Adrenal gland (tissue), 5 donors: ENCODE measurements around the gene TMEM8B.

ENCODE experiments used
- POLR2A ChIP-seq, 2 donors: fragments of 450-650 bp; IDR thresholded peaks; one replicate each; pipeline ENCODE4 v1.6.1; 2017; ENCODE audit warnings: antibody characterized with exemption in 2 of 2, mild to moderate bottlenecking in 2 of 2, moderate library complexity in 1 of 2
- TF ChIP-seq, protein P1 (sequence below), 6 experiments: fragments of 450-650 bp in 4 of 6; fragments of 200-600 bp in 2 of 6; sonication (generic) in 1 of 6; IDR thresholded peaks; 1 replicate in 5 of 6; 2 replicates in 1 of 6; pipeline versions ENCODE4 v1.5.1 to v1.8.0; 2016 to 2021; ENCODE audit warnings: antibody characterized with exemption in 6 of 6, mild to moderate bottlenecking in 2 of 6, moderate library complexity in 1 of 6
- donor health status: DM: no; HTN: no; CAD: no.

DNA sequence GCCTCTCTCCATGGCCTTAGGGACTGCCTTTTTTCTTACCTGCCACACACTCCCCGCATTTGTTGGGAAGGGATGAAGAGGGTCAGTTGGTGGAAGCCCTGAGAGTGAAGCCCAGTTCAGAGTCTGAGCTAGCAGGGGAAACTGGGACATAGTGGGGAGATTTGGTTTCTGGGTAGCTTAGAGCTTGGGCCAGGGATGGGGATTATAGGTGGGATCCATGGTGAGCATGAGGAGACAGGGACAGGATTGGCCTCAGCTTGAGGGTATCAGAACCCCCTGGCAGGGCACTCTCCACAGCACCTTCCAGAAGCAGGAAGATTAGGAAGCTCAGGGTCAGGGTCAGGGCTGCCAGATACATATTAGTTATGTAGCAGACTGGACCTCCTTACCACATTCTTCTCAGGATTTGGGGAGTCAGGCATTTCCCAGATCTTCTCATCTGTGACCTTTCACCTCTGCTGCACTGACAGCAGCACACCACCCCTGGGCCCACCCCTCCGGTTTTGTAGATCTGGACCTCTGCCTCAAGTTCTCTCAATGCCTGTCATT, 23.3 kb downstream of the TMEM8B start:
- TF ChIP-seq, protein P1, sequence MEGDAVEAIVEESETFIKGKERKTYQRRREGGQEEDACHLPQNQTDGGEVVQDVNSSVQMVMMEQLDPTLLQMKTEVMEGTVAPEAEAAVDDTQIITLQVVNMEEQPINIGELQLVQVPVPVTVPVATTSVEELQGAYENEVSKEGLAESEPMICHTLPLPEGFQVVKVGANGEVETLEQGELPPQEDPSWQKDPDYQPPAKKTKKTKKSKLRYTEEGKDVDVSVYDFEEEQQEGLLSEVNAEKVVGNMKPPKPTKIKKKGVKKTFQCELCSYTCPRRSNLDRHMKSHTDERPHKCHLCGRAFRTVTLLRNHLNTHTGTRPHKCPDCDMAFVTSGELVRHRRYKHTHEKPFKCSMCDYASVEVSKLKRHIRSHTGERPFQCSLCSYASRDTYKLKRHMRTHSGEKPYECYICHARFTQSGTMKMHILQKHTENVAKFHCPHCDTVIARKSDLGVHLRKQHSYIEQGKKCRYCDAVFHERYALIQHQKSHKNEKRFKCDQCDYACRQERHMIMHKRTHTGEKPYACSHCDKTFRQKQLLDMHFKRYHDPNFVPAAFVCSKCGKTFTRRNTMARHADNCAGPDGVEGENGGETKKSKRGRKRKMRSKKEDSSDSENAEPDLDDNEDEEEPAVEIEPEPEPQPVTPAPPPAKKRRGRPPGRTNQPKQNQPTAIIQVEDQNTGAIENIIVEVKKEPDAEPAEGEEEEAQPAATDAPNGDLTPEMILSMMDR (IDR thresholded peaks at IDR 0.05) = no peak
- no peak for TF ChIP-seq POLR2A (IDR thresholded peaks at IDR 0.05)
